Sigmoid colon (tissue), 4 donors: ENCODE measurements around the gene GRID1.
"Not testable (repeated sequence)": the region's sequence is repeated elsewhere in the genome, so short reads cannot be mapped to it uniquely, and the experiment has no call there.

Experiments used
- CTCF ChIP-seq, 4 experiments: fragments of 450-650 bp in 3 of 4; fragments of 200-600 bp in 1 of 4; IDR thresholded peaks; one replicate each; pipeline ENCODE4 v1.5.1; 2016 to 2019; ENCODE audit warnings: antibody characterized with exemption in 4 of 4, mild to moderate bottlenecking in 3 of 4, moderate library complexity in 2 of 4
- EP300 ChIP-seq, 4 donors: sonication (generic); formaldehyde crosslinking; IDR thresholded peaks; one replicate each; pipeline ENCODE4 v1.6.1; 2017; ENCODE audit warnings: antibody characterized with exemption in 4 of 4
- POLR2A ChIP-seq, 2 donors: fragments of 450-650 bp; IDR thresholded peaks; one replicate each; pipeline ENCODE4 v1.6.1; 2016; ENCODE audit warnings: antibody characterized with exemption in 2 of 2, mild to moderate bottlenecking in 2 of 2, moderate library complexity in 2 of 2
- POLR2AphosphoS5 ChIP-seq, 4 donors: sonication (generic); formaldehyde crosslinking; IDR thresholded peaks; one replicate each; pipeline ENCODE4 v1.6.1; 2017; ENCODE audit warnings: antibody characterized with exemption in 4 of 4

GRCh38 chr10:86389109-86389440 lies 22.5 kb upstream of the GRID1 start:
- not testable (repeated sequence) for TF ChIP-seq CTCF, POLR2A, POLR2AphosphoS5, EP300 (IDR thresholded peaks at IDR 0.05)
